GM21529 (cell line): ENCODE measurements around the gene TPRA1.
A peak's percentile ranks its signal among the peaks of the same experiment; 100 is the strongest.

Source experiments
- ATAC-seq: cut with Tn5 transposase; IDR thresholded peaks from one replicate; pipeline ENCODE4 v1.9.1; 2021; ENCODE audit not compliant: unreplicated experiment

The TPRA1 gene

DNA sequence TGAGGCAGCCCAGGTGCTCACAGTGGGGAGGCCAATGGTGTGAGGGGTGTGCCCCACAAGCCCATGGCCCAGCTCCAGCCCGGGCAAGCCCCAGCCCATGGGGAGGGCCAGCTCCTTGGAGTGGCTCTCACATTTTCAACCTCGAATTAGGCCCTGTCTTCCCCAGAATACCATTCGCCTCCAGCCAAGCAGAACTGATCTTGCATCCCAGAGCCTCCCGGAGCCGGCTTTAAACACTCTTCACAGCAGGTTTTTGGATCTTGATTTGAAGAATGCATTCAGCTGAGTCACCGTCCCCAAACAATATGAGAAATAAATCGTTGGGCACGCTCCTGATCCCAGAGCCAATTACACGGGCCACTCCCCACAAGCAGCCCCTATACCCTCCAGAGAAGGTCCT is 23.7 kb downstream of the TPRA1 start:
- ATAC-seq, result no peak

DNA sequence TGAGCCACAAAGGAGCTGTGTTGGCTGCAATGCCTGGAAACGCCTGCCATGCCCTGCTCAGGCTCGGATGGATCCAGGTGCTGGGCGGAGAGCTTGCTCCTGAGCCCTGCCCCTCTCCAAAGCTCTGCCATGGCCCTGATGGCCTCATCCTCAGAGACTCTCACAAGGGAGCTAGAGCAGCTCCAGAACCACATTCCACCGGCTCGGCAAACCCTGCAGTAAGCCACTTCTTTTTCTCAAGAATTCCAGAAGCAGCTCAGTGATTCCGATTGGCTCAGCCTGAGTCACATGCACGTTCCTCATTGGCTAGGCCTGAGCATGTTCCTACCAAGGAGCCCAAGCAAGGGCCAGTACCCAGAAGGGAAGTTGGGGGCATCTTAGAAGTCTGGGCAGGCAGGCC is 24.8 kb downstream of the TPRA1 start:
- no peak for ATAC-seq

DNA sequence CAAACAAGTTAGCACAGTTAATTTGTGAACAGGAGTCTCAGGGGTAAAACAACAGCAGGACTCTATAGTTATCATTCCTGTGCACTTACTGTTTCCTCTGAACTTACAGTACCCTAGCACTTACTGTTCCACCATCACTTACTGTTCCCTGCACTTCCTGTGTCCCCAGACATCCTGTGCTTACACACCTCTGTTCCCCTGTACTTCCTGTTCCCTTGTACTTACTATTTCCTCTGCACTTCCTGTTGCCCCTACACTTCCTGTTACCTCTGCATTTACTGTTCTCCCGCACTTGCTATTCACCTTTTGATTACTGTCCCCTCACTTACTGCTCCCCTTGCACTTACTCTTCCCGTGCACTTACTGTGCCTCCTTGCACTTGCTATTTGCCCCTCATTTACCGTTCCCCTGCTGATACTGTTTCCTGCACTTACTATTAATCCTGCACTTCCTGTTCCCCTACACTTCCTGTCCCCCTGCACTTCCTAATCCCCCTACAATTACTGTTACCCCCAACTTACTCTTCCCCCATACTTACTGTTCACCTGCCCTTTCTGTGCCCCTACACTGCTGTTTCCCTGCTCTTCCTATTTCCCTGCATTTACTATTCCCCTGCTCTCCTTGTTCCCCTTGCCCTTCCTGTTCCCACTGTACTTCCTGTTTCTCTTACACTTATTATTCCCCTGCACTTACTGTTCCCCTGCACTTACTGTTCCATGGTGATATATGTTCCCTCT is 30.3 kb downstream of the TPRA1 start:
- ATAC-seq, result no peak

DNA sequence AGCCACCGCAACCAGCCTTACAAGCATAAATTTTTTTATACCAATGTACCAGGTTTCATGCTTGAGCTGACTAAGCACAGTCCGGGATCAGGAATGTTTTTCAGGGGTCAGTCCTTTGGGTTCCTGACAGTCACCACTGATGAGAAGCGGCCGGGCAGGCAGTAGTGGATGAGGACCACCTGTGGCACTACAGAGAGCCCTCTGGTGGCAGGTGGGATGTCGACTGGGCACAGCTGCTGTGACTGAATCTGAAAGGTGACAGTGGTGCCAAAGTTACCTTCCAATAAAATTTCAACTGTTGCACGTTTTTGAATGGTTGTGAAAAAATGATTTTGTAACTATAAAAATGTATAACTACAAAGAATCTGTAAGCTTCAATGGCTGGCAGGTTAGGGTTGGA is 34.0 kb downstream of the TPRA1 start:
- ATAC-seq, result no peak

DNA sequence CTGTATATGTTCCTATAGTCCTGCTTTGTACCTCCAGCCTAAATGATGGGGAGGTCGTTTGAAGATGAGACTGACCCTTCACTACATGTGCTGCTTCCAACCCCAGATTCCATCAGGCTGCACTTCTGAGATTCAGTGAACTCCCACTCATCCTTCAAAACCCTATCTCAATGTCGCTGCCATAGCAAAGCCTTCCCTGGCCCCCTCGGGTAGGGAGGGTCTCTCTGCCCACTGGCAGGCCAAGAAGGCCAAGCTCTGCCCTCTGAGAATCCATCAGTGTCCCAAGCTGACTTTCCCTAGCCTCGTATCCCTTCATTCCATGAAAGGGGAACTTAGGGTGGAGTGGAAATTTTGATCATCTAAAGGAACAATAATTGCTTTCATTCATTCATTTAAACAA is 35.4 kb downstream of the TPRA1 start:
- no peak for ATAC-seq

DNA sequence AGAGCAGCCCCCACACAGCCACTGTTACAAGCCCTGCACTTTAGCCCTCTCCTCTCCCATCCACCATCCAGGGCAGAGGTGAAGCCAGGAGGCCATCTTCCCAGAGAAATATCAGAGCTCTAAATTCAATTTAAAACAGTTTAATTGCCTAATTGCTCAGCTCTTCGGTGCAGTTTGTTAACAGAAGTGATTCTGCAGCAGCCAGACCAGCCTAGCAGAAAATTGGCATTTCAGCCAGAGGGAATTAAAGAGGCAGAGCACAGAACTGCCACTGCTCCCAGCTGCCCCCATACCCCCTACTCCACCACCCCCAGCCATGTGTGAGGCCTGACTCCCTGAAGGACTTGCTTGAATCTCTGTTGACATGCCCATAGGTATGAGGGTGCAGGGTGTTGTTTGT is 38.5 kb downstream of the TPRA1 start:
- ATAC-seq, result no peak

DNA sequence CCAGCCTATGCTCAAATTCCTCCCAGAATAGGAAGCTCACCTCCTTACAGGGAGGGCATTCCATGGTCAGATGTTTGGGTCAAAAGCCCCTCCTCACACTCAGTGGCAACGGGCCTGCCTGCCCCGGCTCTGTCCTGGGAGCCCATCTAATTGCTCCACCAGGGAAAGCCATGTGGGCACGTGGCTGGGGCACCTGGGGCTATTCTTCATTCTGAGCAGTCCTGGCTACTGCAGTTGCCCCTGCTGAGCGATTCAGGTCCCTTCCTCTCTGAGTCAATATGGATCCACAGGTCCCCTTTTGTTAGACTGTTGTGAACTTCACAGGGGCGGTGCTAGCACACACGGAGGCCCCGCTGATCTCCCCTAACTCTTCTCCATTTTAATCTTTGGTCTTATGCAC is 39.4 kb downstream of the TPRA1 start:
- ATAC-seq, result no peak

DNA sequence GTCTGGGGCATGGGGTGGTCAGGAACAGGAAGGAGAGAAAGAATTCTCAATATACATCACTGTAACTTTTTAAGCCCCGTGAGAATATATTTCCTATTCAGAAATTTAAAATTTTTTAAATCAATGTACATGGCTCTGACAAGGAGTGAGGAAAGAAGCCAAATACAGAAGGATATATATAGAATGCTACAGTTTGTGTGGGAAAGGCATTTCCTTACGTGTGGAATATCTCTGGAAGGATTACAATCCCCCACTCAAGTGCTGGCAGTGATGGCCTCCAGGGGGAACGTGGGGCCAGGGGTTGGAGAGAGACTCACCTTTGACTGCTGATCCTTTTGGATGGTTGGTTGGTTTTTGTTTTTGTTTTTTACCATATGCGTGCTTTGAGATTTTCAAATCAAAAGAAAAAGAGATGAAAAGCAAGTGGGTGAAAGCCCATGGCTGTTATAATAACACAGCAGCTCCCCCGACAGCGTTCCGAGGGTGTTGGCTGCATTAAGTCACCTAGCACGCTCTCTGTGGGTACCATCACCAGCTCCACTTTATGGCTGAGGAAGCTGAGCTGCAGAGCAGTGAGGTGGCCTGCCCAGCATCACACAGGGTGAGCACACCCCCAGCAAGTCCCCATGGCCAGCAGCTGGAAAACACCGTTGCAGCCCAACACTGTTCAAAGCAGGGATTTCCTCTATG is 39.9 kb downstream of the TPRA1 start:
- ATAC-seq, result no peak

DNA sequence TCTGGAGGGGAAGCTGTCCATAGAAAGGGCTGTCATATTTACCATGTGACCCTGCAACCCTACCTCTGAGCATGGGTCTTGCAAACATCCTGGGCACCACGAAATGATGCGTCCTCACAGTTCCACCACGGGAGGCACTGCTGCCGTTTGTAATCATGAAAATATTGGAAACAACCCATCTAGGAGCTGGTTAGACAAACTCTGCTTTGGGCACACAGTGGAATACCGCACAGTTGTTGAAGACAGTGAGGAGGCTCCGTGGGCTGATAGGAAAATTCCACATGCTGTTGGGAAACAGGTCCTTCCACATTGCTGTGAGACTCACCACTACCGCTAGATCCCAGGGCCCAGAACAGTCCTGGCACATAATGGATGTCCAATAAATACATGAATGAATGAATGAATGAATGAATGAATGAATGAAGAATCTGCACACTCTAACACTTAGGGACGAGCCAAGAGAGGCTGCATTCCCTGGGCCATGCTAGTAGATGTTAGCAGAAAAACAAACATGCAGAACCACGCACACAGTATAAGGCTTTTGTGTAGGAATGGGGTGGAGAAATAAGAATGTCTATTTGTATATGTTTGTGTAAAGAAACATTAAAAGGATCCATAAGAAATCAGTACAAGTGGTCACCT is 40.6 kb downstream of the TPRA1 start:
- ATAC-seq, result no peak

DNA sequence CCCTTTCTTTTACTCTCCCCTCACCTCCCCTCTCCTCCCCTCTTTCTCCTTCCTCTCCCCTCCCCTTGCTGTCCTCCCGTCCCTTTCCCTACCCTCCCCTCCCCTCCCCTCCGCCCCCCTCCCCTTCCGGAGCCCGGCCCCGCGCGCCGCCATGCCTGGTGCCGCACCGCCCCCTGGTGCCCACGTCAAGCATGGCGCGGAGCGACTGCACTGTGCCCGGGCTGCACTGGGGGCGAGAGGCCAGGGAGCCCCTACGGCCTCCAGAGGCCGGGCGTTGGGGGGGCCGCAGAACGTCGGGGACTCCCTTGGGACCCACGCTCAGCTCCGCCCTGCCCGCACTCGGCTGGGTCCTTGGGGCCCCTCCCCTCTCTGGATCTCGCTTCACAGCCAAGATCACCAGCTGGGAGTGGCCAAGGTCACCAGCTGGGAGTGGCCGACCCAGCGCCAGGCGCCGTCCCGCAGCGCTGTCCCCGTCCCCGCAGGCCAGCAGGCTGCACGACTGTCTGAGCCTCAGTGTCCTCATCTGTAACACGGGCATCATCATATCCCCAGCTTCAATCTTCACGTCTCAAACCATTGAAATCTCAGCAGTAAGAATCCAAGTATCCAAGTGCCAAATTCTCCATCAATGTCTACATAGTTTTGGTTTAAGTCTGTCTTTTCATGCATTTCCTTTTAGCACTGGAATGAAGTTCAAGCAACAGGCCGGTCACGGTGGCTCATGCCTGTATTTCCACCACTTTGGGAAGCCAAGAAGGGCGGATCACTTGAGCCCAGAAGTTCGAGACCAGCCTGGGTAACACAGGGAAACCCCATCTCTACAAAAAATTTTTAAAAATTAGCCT is 42.5 kb downstream of the TPRA1 start:
- ATAC-seq, result no peak

DNA sequence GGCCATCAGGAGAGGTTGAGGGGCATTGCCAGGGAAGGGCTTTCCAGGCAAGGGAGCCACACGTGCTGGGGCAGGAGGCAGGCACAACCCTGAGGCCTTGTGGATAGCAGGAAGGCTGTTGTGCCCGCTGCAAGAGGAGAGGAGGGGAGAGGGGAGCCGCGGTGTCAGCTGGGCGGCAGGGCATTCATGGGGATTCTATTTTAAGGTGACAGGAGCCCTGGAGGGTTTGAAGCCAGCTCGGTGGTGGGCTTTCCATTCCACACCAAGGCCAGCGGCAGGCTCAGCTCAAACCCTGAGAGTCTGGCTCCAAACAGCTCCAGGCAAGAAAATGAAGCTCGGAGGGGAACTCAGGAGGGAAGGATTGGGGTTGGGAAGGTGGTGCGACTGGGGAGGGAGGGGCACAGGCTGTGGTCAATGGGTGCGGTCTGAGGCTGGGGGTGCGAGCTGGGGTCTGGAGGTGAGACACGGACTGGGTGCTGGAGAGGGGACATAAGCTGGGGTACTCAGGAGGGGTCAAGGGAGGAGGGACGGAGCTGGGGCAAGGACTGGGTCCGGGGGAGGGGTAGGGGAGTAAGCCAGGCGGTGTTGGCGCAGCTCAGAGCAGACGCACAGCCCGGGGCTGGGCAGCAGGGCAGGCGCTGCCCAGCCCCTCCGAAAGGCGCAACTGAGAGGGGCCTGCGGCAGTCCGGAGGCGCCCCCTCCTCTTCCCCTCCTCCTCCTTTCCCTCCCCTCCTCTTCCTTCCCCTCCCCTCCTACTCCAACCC is 43.4 kb downstream of the TPRA1 start:
- ATAC-seq, result no peak

DNA sequence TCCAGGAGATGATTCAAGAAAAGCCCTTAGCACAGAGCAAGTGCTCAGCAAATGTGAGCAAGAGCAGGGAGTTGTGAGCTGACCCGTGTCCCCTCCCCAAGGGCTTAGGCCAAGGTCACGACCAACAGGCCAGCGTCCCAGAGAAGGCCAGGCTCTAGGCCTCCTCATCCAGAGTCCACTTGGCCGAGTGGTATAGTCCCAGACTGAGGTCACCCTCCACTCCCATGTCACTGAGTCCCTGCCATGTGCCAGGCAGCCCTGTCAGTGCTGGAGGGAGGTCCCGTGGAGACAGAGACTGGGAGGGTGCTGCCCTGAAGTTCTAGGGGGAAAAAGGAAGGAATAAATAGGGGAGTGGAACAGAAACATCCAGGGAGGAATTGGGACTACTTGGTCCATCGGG is 44.0 kb downstream of the TPRA1 start:
- no peak for ATAC-seq

DNA sequence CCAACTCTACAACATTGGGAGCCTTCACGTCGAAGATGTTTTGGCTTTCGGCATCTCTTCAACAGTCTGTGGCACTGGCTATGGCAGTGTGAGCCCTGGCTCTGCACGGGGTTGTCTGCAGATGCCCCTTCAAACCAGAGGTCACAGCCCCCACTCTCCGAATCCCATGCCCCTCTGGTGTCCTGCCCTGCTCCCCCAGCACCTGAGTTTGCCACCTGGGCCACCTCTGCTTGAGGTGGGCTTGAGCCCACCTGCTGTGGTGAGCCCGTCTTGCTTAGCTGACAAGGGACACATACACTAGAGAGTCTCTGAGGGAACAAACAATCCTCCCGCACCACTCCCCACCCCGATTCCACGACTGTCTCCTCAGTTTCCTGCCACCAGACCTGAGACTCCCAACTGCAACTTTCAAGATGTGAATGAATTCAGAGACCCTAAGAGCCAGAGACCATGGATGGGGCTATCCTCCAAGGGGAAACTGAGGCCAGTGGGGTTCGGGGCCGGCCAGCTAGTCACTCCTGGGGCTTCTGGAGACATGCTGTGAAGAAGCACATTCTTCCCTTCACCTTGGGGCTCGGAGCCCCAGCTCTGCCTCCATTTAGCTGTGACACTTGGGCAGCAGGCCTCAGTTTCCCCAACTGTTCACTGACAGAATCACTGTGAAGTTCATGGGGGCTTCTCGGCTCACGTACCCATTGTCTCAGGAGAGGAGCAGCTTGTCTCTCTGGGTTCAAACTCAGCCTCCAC is 44.6 kb downstream of the TPRA1 start:
- ATAC-seq, result no peak

DNA sequence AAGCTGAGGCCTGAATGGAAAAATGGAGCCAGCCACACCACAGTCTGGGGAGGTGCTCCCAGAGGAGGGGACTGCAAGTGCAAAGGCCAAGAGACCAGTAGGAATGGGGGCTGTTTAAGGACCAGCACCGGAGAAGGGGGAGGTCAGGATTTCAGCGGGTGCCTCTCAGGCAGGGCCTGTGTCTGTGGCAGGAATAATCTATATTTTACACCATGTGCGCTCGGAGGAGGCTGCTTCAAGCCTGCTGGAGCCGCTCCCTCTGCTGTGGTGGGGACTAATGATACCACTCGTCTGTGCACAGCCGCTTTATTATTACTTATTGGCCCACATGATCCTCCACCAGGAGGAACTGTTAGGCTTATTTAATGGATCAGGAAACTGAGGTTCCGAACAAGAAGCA is 45.3 kb downstream of the TPRA1 start:
- no peak for ATAC-seq

DNA sequence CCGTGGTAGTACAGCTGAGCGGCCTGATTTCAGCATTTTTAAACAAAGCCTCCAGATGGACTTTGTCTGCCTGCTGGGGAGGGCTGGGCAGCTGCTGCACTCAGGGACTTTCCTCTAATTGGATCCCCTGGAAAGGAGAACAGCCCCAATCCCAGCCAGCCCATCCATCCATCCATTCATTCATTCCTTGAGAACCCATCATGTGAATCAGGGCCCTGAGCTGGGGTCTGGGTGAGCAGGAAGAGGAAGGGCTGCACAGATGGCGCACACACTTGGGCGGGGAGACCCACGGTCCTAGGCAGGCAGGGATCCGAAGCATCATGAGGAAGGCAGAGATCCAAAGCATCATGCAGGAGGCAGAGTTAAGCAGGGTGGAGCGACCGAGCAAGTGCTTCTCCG is 45.7 kb downstream of the TPRA1 start:
- no peak for ATAC-seq

DNA sequence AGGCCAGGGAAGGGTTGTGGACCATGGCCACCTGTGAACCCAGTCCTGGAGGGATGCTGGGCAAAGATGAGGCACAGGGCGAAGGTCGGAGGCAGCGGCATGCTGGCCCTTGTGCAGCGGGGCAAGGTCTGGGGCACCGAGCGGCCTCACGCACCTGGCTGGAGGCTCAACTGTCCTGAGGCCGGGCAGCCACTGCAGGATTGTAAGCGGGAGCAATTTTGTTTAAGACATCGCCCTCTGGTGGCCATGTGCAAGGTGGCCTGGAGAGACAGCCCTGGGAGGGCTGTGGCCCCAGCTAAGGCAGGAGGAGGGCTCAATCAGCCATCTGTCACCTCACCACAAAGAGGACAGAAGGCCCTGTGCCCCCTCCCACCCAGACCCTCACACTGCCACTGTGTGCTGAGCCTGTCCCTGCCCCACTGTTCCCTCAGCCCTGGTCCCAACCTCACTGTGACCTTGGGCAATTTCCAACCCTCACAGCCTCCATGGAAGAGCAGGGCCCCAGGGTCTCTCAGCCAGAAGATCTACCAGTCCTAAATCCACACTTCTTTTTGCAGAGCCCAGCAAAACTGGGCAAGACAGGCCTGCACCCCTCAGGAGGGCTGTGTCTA is 46.2 kb downstream of the TPRA1 start:
- peak; percentile 72 for ATAC-seq

DNA sequence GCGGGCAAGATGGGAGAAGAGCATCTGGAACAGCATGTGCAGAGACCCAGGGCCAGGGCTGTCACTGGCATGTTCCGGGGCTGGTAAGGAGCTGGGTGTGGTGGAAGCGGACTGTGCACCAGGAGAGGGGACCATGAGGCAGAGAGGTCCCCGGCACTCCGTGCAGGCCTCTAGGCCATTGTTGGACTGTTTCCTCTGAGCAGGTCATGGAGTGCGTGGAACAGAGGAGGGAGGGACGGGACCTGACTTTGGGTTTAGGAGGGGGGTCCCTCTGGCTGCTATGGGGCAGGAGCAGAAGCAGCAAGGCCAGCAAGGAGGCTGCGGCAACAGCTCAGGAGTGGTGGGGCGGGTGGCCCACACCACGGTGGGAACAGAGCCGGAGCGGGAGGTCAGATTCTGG is 47.1 kb downstream of the TPRA1 start:
- no peak for ATAC-seq

DNA sequence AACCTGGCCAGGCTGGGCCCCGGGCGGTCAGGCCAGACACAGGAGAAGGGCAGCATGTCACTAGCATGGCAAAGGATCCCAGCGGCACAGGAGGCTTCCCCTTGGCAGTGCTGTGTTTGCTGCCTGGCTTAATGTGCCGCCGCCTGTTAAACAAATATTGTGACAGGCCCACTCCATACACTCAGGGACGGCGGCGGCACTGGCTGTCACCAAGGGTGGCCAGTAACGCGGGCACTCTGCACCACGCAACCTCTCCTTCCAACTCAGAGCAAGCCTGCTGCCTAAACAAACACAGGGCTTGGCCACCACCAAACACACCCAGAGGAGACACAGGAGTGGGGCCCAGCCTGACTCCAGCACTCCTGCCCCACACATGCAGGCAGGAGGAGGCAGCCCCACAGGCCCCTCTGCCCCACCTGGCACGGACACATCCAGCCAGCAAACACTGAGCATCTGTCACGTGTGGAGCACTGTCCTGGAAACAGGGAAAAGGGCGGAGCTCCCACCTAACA is 48.0 kb downstream of the TPRA1 start:
- no peak for ATAC-seq

DNA sequence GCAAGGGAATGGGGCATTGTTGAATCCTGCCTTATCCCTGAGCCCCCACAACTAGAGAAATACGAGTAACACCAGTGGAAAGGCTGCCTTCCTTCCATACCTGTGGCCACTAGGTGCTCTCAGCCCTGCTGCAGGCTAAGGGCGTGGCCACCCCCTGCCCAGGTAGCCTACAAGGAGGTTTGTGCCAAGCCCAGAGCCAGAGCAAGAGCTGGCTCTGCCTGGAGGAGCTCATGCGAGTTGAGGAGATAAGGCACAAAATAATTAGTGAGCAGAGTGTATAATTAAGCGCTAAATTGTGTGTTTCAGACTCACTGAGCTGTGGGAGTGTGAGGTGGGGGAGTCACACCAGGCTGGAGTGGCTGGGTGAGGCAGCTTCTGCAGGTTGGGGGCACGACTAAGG is 49.2 kb downstream of the TPRA1 start:
- no peak for ATAC-seq
